H1 (cell line): Measurements from ENCODE around the gene API5. TPM values are rescaled to one million over a fixed set of nuclear protein-coding genes. Genes with fewer than 3 reads are reported as not detected.

ENCODE experiments used
- CTCF ChIA-PET: fragments of 300-600 bp; sonication (Branson Sonifier 250); formaldehyde crosslinking; loops from one replicate; lab custom pipeline; 2021; ENCODE audit not compliant: partially characterized antibody; lab: Charles Lee
- POLR2A ChIA-PET: fragments of 300-600 bp; sonication (Branson Sonifier 250); formaldehyde crosslinking; loops from one replicate; lab custom pipeline; 2021; ENCODE audit warnings: inconsistent platforms; ENCODE audit not compliant: partially characterized antibody; lab: Charles Lee
- DNase-seq, 2 experiments: peaks; one replicate each; pipeline versions ENCODE4 v3.0.0 to v3.0.0-alpha.2; 2010 to 2022; ENCODE audit warnings: low spot score in 2 of 2, low read depth in 1 of 2, mixed read lengths in 1 of 2
- FAIRE-seq: peaks from 2 replicates; lab custom pipeline; 2011; peaks lifted over from hg19 to GRCh38; lab: Jason Lieb, UNC
- H2AFZ ChIP-seq: 2 replicates; pipeline ENCODE4 v1.8.1; 2012; ENCODE audit warnings: low read length, inconsistent platforms
- H2AK5ac ChIP-seq: 2 replicates; pipeline ENCODE4 v1.6.1; 2013; ENCODE audit warnings: low read depth, low read length
- H2BK120ac ChIP-seq: replicated peaks from 2 replicates; pipeline ENCODE3; 2013; ENCODE audit warnings: low read depth, low read length, inconsistent platforms
- H2BK12ac ChIP-seq: 2 replicates; pipeline ENCODE4 v1.6.1; 2013; ENCODE audit warnings: low read depth, low read length
- H2BK15ac ChIP-seq: 2 replicates; pipeline ENCODE4 v1.6.1; 2013; ENCODE audit warnings: low read length
- H2BK20ac ChIP-seq: 2 replicates; pipeline ENCODE4 v1.6.1; 2013; ENCODE audit warnings: low read length
- H2BK5ac ChIP-seq: 2 replicates; pipeline ENCODE4 v1.6.1; 2013; ENCODE audit warnings: low read depth, low read length
- H3K14ac ChIP-seq: 2 replicates; pipeline ENCODE4 v1.6.1; 2013; ENCODE audit warnings: inconsistent platforms; ENCODE audit not compliant: insufficient read length
- H3K18ac ChIP-seq: 2 replicates; pipeline ENCODE4 v1.6.1; 2013; ENCODE audit warnings: low read length; ENCODE audit errors: extremely low read depth
- H3K23ac ChIP-seq: 2 replicates; pipeline ENCODE4 v1.6.1; 2013; ENCODE audit warnings: inconsistent platforms; ENCODE audit not compliant: insufficient read length
- H3K23me2 ChIP-seq: 2 replicates; pipeline ENCODE4 v1.6.1; 2013; ENCODE audit warnings: low read depth, low read length
- H3K27ac ChIP-seq: 2 replicates; pipeline ENCODE4 v1.6.1; 2011; ENCODE audit warnings: low read depth, low read length, inconsistent platforms
- H3K27me3 ChIP-seq, 4 experiments: replicated peaks in 1 of 4; 1 replicate in 1 of 4; 2 replicates in 3 of 4; pipeline versions ENCODE4 v1.6.1 to v1.8.1; 2011 to 2013; ENCODE audit warnings: low read length in 3 of 4, mild to moderate bottlenecking in 3 of 4, inconsistent platforms in 2 of 4, mixed read lengths in 2 of 4, moderate library complexity in 1 of 4; ENCODE audit not compliant: control insufficient read depth in 3 of 4, insufficient read depth in 3 of 4; ENCODE audit errors: extremely low read depth in 1 of 4
- H3K36me3 ChIP-seq, 4 experiments: 2 replicates each; pipeline versions ENCODE4 v1.6.1 to v1.8.1; 2011 to 2013; ENCODE audit warnings: mild to moderate bottlenecking in 4 of 4, low read length in 3 of 4, moderate library complexity in 2 of 4, control low read depth in 1 of 4, inconsistent platforms in 1 of 4; ENCODE audit not compliant: insufficient read depth in 4 of 4, control insufficient read depth in 2 of 4
- H3K4ac ChIP-seq: replicated peaks from 2 replicates; pipeline ENCODE3; 2013; ENCODE audit warnings: low read length, low read depth, mixed read lengths, inconsistent platforms; ENCODE audit not compliant: insufficient read length
- H3K4me1 ChIP-seq, 4 experiments: replicated peaks in 1 of 4; 1 replicate in 1 of 4; 2 replicates in 3 of 4; pipeline versions ENCODE4 v1.6.1 to v1.8.1; 2011 to 2013; ENCODE audit warnings: low read length in 3 of 4, inconsistent platforms in 2 of 4, mixed read lengths in 1 of 4; ENCODE audit not compliant: insufficient read depth in 4 of 4, control insufficient read depth in 3 of 4
- H3K4me2 ChIP-seq, 2 experiments: 2 replicates each; pipeline versions ENCODE4 v1.6.1 to v1.8.1; 2011 to 2013; ENCODE audit warnings: low read depth in 2 of 2, low read length in 2 of 2, control low read depth in 1 of 2, inconsistent platforms in 1 of 2, mild to moderate bottlenecking in 1 of 2; ENCODE audit not compliant: insufficient read depth in 1 of 2
- H3K4me3 ChIP-seq, 4 experiments: fragments of 200-600, 300-600 bp in 1 of 4; sonication (generic), shearing (Covaris generic), sonication (Bioruptor Twin) in 1 of 4; 2 replicates each; pipeline versions ENCODE4 v1.5.1 to v1.8.1; 2011 to 2016; ENCODE audit warnings: low read length in 4 of 4, low read depth in 3 of 4, control low read depth in 2 of 4, inconsistent platforms in 2 of 4, mild to moderate bottlenecking in 2 of 4, mixed read lengths in 1 of 4, moderate library complexity in 1 of 4; ENCODE audit not compliant: insufficient read depth in 2 of 4; ENCODE audit errors: extremely low read depth in 1 of 4
- H3K56ac ChIP-seq: replicated peaks from 2 replicates; pipeline ENCODE3; 2013; ENCODE audit warnings: low read depth, mild to moderate bottlenecking, mixed read lengths, low read length, inconsistent platforms; ENCODE audit not compliant: insufficient read length
- H3K79me1 ChIP-seq: 2 replicates; pipeline ENCODE4 v1.6.1; 2013; ENCODE audit warnings: low read depth, low read length, control low read depth
- H3K79me2 ChIP-seq, 2 experiments: 2 replicates each; pipeline versions ENCODE4 v1.6.1 to v1.8.1; 2012 to 2013; ENCODE audit warnings: low read length in 2 of 2, mild to moderate bottlenecking in 2 of 2, inconsistent platforms in 1 of 2; ENCODE audit not compliant: insufficient read depth in 2 of 2, control insufficient read depth in 1 of 2
- H3K9ac ChIP-seq, 4 experiments: replicated peaks in 1 of 4; 1 replicate in 1 of 4; 2 replicates in 3 of 4; pipeline versions ENCODE4 v1.6.1 to v1.8.1; 2011 to 2013; ENCODE audit warnings: low read depth in 3 of 4, low read length in 3 of 4, control low read depth in 2 of 4, mild to moderate bottlenecking in 2 of 4, moderate library complexity in 2 of 4, inconsistent platforms in 1 of 4; ENCODE audit errors: extremely low read depth in 1 of 4
- H3K9me3 ChIP-seq, 2 experiments: 2 replicates each; pipeline versions ENCODE4 v1.6.1 to v1.8.1; 2012 to 2013; ENCODE audit warnings: mild to moderate bottlenecking in 2 of 2, moderate library complexity in 2 of 2, control low read depth in 1 of 2, inconsistent platforms in 1 of 2, low read depth in 1 of 2, low read length in 1 of 2, mixed read lengths in 1 of 2; ENCODE audit not compliant: insufficient read depth in 2 of 2
- H4K20me1 ChIP-seq, 2 experiments: replicated peaks in 1 of 2; 2 replicates each; pipeline versions ENCODE3 to v1.8.1; 2011 to 2013; ENCODE audit warnings: inconsistent platforms in 2 of 2, low read length in 2 of 2, mild to moderate bottlenecking in 1 of 2; ENCODE audit not compliant: insufficient read depth in 2 of 2, control insufficient read depth in 1 of 2
- H4K5ac ChIP-seq: 2 replicates; pipeline ENCODE4 v1.6.1; 2013; ENCODE audit warnings: low read length, low read depth, mixed read lengths, inconsistent platforms; ENCODE audit not compliant: insufficient read length
- H4K8ac ChIP-seq: 2 replicates; pipeline ENCODE4 v1.8.0; 2013; ENCODE audit warnings: mild to moderate bottlenecking, moderate library complexity, low read length, inconsistent platforms; ENCODE audit not compliant: insufficient read depth; ENCODE audit errors: extremely low read depth
- H4K91ac ChIP-seq: replicated peaks from 2 replicates; pipeline ENCODE3; 2013; ENCODE audit warnings: low read length, mixed read lengths, inconsistent platforms; ENCODE audit not compliant: insufficient read length
- CEBPB ChIP-seq: IDR thresholded peaks from 2 replicates; pipeline ENCODE4 v1.6.1; 2012; ENCODE audit warnings: low read depth, low read length
- JUN ChIP-seq: IDR thresholded peaks from 2 replicates; pipeline ENCODE4 v1.6.1; 2011; ENCODE audit warnings: low read depth, mild to moderate bottlenecking, improper control_type of control experiment, low read length
- KDM4A ChIP-seq: IDR thresholded peaks from one replicate; pipeline ENCODE4 v1.7.1; 2012; ENCODE audit warnings: low read depth, mild to moderate bottlenecking, moderate library complexity, low read length, inconsistent platforms; ENCODE audit not compliant: severe bottlenecking
- NRF1 ChIP-seq: IDR thresholded peaks from 2 replicates; pipeline ENCODE4 v1.6.1; 2011; ENCODE audit warnings: mild to moderate bottlenecking, low read depth, low read length, improper control_type of control experiment
- POLR2AphosphoS5 ChIP-seq: IDR thresholded peaks from 2 replicates; pipeline ENCODE4 v1.6.1; 2011; ENCODE audit warnings: low read depth, low read length
- SIX5 ChIP-seq: IDR thresholded peaks from 2 replicates; pipeline ENCODE4 v1.6.1; 2011; ENCODE audit warnings: mild to moderate bottlenecking, low read depth, low read length
- SUZ12 ChIP-seq: fragments of 200-600 bp; sonication (generic); IDR thresholded peaks from 2 replicates; pipeline ENCODE4 v1.6.1; 2012; ENCODE audit warnings: mild to moderate bottlenecking, inconsistent platforms, low read length, moderate library complexity, mixed read lengths
- WGBS, 2 experiments: shearing (Covaris generic) in 1 of 2; methylation state at CpG; one replicate each; pipeline versions ENCODE4 v1.1.6 to v1.1.7; 2013 to 2015; ENCODE audit warnings: low lambda C conversion rate in 2 of 2, mixed read lengths in 2 of 2, inconsistent platforms in 1 of 2, low coverage in 1 of 2, missing lambda C conversion rate in 1 of 2; ENCODE audit not compliant: insufficient replicate concordance in 2 of 2, insufficient coverage in 1 of 2, insufficient read length in 1 of 2; ENCODE audit errors: extremely low coverage in 1 of 2, missing lambda C conversion rate in 1 of 2; 5-methylcytosine and 5-hydroxymethylcytosine counted together
- polyA plus RNA-seq, 7 experiments: library from polyadenylated mRNA; depleted of rRNA in 3 of 7; stranded (reverse) in 5 of 7; unstranded in 2 of 7; fragments of >200 nt in 5 of 7; fragments of 200-250 nt in 2 of 7; gene quantifications; 1 replicate in 5 of 7; 2 replicates in 1 of 7; 4 replicates in 1 of 7; pipeline versions ENCODE4 v1.2.1 to v1.2.3, GENCODE V29; 2011 to 2013; ENCODE audit warnings: missing spikeins in 2 of 7, mixed read lengths in 2 of 7
- total RNA-seq: library from RNA; stranded (reverse); fragmentation: NEBNext Ultra II Directional; extraction: Animal tissue kit (Norgen Biotek cat#: 25700); gene quantifications from 2 replicates; pipeline ENCODE4 v1.2.1, GENCODE V29; 2021

The API5 gene
- total and polyA plus RNA-seq, 2 of the 8 experiments (the other 6 are each of a cell fraction or from before 2014, with no cell fraction given) = 39.1 to 155 TPM

DNA sequence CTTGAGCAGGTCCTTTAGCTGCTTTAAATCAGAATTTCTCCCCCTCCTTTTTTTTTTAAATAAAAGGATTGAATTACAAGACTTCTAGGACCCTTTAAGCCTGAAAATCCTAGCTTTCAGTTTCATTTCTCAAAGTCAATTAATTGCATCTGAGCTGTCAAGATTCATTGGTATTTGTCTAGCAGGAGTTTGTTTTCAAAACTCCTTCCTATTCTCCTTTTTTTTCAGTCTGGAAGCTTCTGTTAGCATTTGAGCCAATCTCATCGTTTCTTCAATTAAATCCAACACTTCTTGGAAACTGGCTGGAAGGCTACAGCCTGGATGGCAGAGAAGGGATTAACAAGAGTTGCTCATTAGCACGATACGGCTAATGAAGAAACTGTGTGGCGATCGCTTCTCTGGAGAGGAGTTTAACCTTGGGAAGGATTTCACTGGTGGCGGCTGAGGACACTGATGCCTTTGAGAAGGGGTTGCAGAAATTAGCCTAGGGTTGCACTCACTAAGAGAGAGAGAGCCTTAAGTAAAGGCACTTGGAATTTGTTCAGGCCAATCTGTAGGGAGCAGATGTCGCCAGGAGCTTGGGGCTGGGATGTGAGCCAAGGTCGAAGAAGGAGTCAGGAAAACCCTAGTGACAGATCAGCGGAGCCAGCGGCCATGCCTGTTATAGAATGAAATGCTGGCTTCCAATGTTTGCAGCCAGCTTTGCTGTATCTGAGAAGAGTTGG is 43.8 kb upstream of the API5 start:
- no peaks in the 10 kb centered on the region for H3K79me2 ChIP-seq
- H2BK5ac ChIP-seq = no peak overlapping the region
- ChIA-PET CTCF (interaction anchor here (1.0 to 4.9 kb wide), 3 partner anchors 11 to 54 kb away, joined by 4 to 33 read pairs (median 22); no protein-coding TSS in a partner anchor), POLR2A (no interaction called here)
- H3K27ac ChIP-seq = no peak overlapping the region
- H3K27me3 ChIP-seq = no peaks in the 10 kb centered on the region
- H3K79me1 ChIP-seq = no peaks in the 10 kb centered on the region
- H4K8ac ChIP-seq = no peak overlapping the region
- TF ChIP-seq SIX5 (no peak), NRF1 (no peak), SUZ12 (no peak), JUN (no peak), POLR2AphosphoS5 (no peak), KDM4A (no peak), CEBPB (no peak)
- FAIRE-seq = no peak
- H4K91ac ChIP-seq = no peak overlapping the region
- H3K9ac ChIP-seq = no peak overlapping the region
- H3K4ac ChIP-seq = no peak overlapping the region
- H2BK12ac ChIP-seq = no peak overlapping the region
- no peaks in the 10 kb centered on the region for H3K23me2 ChIP-seq
- H2BK15ac ChIP-seq = no peak overlapping the region
- no peak overlapping the region for H3K18ac ChIP-seq
- peak overlapping the region; percentile 68 for H2AFZ ChIP-seq
- WGBS, 2 experiments = 89% methylated on average over 10 of the region's 10 CpGs; no CpG with 5 or more reads in 1 of the 2 experiments
- H4K5ac ChIP-seq = no peak overlapping the region
- H3K4me2 ChIP-seq = no peak overlapping the region; a peak in 1 of 4 replicates
- H3K56ac ChIP-seq = no peak overlapping the region
- no peak overlapping the region for H3K23ac ChIP-seq
- no peaks in the 10 kb centered on the region for H3K9me3 ChIP-seq
- H3K36me3 ChIP-seq = no peaks in the 10 kb centered on the region
- H2BK120ac ChIP-seq = no peak overlapping the region
- no peaks in the 10 kb centered on the region for H4K20me1 ChIP-seq
- peaks cover 0 to 3% (median 1%) of the 10 kb centered on the region in 4 experiments; a peak in 3 of 7 replicates for H3K4me1 ChIP-seq
- H2BK20ac ChIP-seq = no peak overlapping the region
- no peak overlapping the region for H3K4me3 ChIP-seq
- no peak overlapping the region for H3K14ac ChIP-seq
- no peak overlapping the region for H2AK5ac ChIP-seq
- no peak for DNase-seq
